CD4-positive, alpha-beta T cell (primary cell): Measurements from ENCODE around the gene FNBP1. TPM values are rescaled to one million over a fixed set of nuclear protein-coding genes. Genes with fewer than 3 reads are reported as not detected.

Experiments used
- ATAC-seq: fragments of 200-7000 bp; cut with Tn5 transposase; one replicate; pipeline ENCODE4 v1.10.0; 2022; ENCODE audit warnings: mild to moderate bottlenecking; ENCODE audit not compliant: poor library complexity
- CTCF ChIA-PET: fragments of 350-600 bp; sonication (Branson Sonifier 250); formaldehyde crosslinking; loops from one replicate; lab custom pipeline; 2021; ENCODE audit warnings: antibody characterized with exemption, inconsistent platforms; lab: Charles Lee
- POLR2A ChIA-PET: fragments of 350-600 bp; sonication (Branson Sonifier 250); formaldehyde crosslinking; loops from one replicate; lab custom pipeline; 2021; ENCODE audit warnings: antibody characterized with exemption, inconsistent platforms; lab: Charles Lee
- DNase-seq, 14 experiments: peaks; one replicate each; pipeline ENCODE4 v3.0.0-alpha.2; 2013 to 2020; ENCODE audit warnings: mixed read lengths in 2 of 14
- H3K27ac ChIP-seq, 2 donors: one replicate each; pipeline versions ENCODE4 v1.5.1 to v1.7.0; 2013; ENCODE audit warnings: low read length in 2 of 2, low read depth in 1 of 2, mild to moderate bottlenecking in 1 of 2
- H3K27me3 ChIP-seq, 2 experiments: 1 replicate in 1 of 2; 2 replicates in 1 of 2; pipeline versions ENCODE4 v1.6.1 to v1.7.0; 2013; ENCODE audit warnings: low read length in 2 of 2, control low read depth in 1 of 2, mild to moderate bottlenecking in 1 of 2, moderate library complexity in 1 of 2; ENCODE audit not compliant: insufficient read depth in 2 of 2, control insufficient read depth in 1 of 2
- H3K36me3 ChIP-seq: one replicate; pipeline ENCODE4 v1.6.1; 2013; ENCODE audit warnings: low read length, control low read depth; ENCODE audit not compliant: insufficient read depth
- H3K4me1 ChIP-seq: one replicate; pipeline ENCODE4 v1.6.1; 2013; ENCODE audit warnings: low read length, control low read depth; ENCODE audit not compliant: insufficient read depth
- H3K4me3 ChIP-seq: one replicate; pipeline ENCODE4 v1.5.1; 2013; ENCODE audit warnings: mild to moderate bottlenecking, low read length, moderate library complexity
- H3K9me3 ChIP-seq, 2 experiments: 1 replicate in 1 of 2; 2 replicates in 1 of 2; pipeline versions ENCODE4 v1.6.1 to v1.7.0; 2013; ENCODE audit warnings: low read length in 2 of 2, mild to moderate bottlenecking in 2 of 2, control low read depth in 1 of 2, moderate library complexity in 1 of 2; ENCODE audit not compliant: control insufficient read depth in 1 of 2, insufficient read depth in 1 of 2
- H3K27ac Mint-ChIP-seq: one replicate; pipeline ENCODE4 v1.8.0; 2020; ENCODE audit warnings: mixed read lengths
- H3K27me3 Mint-ChIP-seq: one replicate; pipeline ENCODE4 v1.8.0; 2021; ENCODE audit warnings: mixed read lengths
- H3K36me3 Mint-ChIP-seq: one replicate; pipeline ENCODE4 v1.8.0; 2021; ENCODE audit warnings: low read depth, mixed read lengths
- H3K4me1 Mint-ChIP-seq: one replicate; pipeline ENCODE4 v1.8.0; 2021; ENCODE audit warnings: low read depth, mixed read lengths
- H3K4me3 Mint-ChIP-seq: one replicate; pipeline ENCODE4 v1.8.0; 2020; ENCODE audit warnings: mild to moderate bottlenecking, mixed read lengths
- H3K9me3 Mint-ChIP-seq: one replicate; pipeline ENCODE4 v1.8.0; 2020; ENCODE audit warnings: mixed read lengths
- CTCF ChIP-seq: fragments of 200-600 bp; IDR thresholded peaks from one replicate; pipeline ENCODE4 v1.8.0; 2022; ENCODE audit warnings: antibody characterized with exemption, mild to moderate bottlenecking
- intact Hi-C, 2 experiments: fragments of 100-400 bp; cut with DNase I in 1 of 2; cut with micrococcal nuclease in 1 of 2; formaldehyde crosslinking; loops; one replicate each; pipeline versions ENCODE4 v1.15.1 to v1.9.0; 2023 to 2025; cut with DNase I, micrococcal nuclease
- total RNA-seq, 174 experiments: library from RNA in 2 of 174; stranded (reverse) in 2 of 174; gene quantifications; one replicate each; pipeline ENCODE4 v1.2.3 and lab custom pipeline; 2021 to 2026

The FNBP1 gene
- total RNA-seq, 2 experiments from 2014 or later: 166 to 181 TPM

GRCh38 chr9:129933185-129934040 is 109.6 kb downstream of the FNBP1 start:
- no peaks in the 10 kb centered on the region for H3K9me3 ChIP-seq
- Mint-ChIP-seq H3K4me1 (peaks cover 64% of the 10 kb centered on the region), H3K27ac (peak overlapping the region; percentile 85), H3K9me3 (no peaks in the 10 kb centered on the region), H3K36me3 (peaks cover 59% of the 10 kb centered on the region), H3K4me3 (peak overlapping the region; percentile 73), H3K27me3 (no peaks in the 10 kb centered on the region)
- DNase-seq (no peak), ATAC-seq (peak; percentile 19)
- ChIA-PET POLR2A (interaction anchor here (1.0 to 3.7 kb wide), 9 partner anchors 9 to 120 kb away, joined by 3 to 25 read pairs (median 8); partner anchors contain the start of gene GPR107), CTCF (interaction anchor here (0.6 to 1.8 kb wide), 4 partner anchors 10 to 167 kb away, joined by 3 to 6 read pairs (median 4); no protein-coding TSS in a partner anchor)
- no peak overlapping the region for H3K4me3 ChIP-seq
- H3K36me3 ChIP-seq: peaks cover 33% of the 10 kb centered on the region
- H3K27ac ChIP-seq: peak overlapping the region; percentile 7 to 56
- H3K4me1 ChIP-seq: peaks cover 50% of the 10 kb centered on the region
- intact Hi-C loops: loop anchor here in 1 of 2 experiments (5.0 kb wide), 1 partner anchor 36 kb away; no protein-coding TSS in a partner anchor
- no peaks in the 10 kb centered on the region for H3K27me3 ChIP-seq
- TF ChIP-seq CTCF: no peak

DNA sequence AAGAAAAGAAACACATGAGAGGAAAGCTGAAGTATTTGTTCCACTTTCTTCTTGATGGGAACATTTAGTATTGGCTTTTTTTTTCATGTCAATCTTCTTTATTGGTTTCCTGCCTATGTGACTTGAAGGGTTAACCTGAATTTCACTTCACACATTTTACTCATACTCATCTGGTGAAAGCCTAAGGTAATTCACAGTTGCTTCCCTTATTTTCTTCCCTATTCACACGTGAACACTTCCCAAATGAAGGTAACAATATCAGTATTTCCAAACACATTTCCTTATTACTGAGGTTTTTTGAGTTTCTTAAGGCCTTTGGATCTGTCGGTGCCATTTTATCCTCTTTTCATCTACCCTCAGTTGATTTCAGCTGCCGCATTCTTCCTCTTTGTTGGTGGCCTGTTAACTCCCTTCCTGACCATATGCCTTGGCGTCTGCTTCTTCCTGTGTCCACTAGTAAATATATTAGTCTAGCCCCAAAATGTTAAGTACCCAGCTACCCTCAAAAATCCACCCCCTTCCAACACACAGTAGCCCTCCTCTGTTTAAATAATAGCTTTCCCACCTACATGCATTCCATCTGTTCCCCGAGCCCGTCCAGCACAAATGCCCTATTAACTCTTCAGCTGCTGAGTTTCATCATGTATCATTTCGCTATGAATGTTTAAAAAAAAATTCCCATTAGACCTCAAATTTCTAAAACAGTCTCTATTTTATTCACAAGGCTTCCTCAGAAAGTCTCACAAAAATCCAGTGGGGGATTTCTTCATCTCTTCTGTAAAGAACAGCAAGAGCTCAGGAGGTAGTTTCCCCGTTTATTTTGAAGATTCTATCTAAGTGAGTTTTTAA is 110.5 kb downstream of the FNBP1 start:
- peaks cover 40% of the 10 kb centered on the region for H3K36me3 ChIP-seq
- CTCF ChIA-PET: interaction anchor here (0.8 to 1.8 kb wide), 4 partner anchors 9 to 47 kb away, joined by 3 to 6 read pairs (median 4); no protein-coding TSS in a partner anchor
- no peak for TF ChIP-seq CTCF
- peak in 2 of 14 experiments; percentile 55 to 57 for DNase-seq
- Mint-ChIP-seq H3K4me1 (peaks cover 59% of the 10 kb centered on the region), H3K9me3 (no peaks in the 10 kb centered on the region), H3K27me3 (no peaks in the 10 kb centered on the region), H3K36me3 (peaks cover 64% of the 10 kb centered on the region), H3K4me3 (peak overlapping the region; percentile 73), H3K27ac (peak overlapping the region; percentile 85)
- no peaks in the 10 kb centered on the region for H3K27me3 ChIP-seq
- H3K27ac ChIP-seq: peak overlapping the region; percentile 3 to 31
- peaks cover 45% of the 10 kb centered on the region for H3K4me1 ChIP-seq
- no peaks in the 10 kb centered on the region for H3K9me3 ChIP-seq
- H3K4me3 ChIP-seq: no peak overlapping the region
- POLR2A ChIA-PET: interaction anchor here (0.6 to 3.7 kb wide), 11 partner anchors 10 to 121 kb away, joined by 3 to 25 read pairs (median 7); partner anchors contain the start of gene GPR107
- intact Hi-C loops: loop anchor here in 1 of 2 experiments (5.0 kb wide), 1 partner anchor 35 kb away; no protein-coding TSS in a partner anchor
- ATAC-seq: peak; percentile 35

DNA sequence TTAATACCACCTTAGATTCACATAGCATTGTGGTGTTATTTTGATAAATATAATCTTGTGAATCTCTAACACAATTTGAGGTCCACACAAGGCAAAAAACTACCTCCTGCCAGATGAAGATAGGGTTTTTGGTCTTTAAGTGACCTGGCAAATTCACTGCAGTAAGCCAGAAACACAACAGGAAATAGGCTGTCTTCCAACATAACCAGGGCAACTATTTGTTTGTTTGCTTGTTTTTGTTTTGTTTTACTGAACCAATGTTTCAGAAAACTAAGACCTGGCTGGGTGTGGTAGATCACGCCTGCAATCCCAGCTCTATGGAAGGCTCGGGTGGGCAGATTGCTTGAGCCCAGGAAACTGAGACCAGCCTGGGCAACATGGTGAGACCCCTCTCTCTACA is 112.2 kb downstream of the FNBP1 start:
- H3K36me3 ChIP-seq: peaks cover 49% of the 10 kb centered on the region
- H3K27me3 ChIP-seq: no peaks in the 10 kb centered on the region
- Mint-ChIP-seq H3K27me3 (no peaks in the 10 kb centered on the region), H3K4me1 (peaks cover 56% of the 10 kb centered on the region), H3K4me3 (no peak overlapping the region), H3K9me3 (no peaks in the 10 kb centered on the region), H3K36me3 (peaks cover 76% of the 10 kb centered on the region), H3K27ac (peak overlapping the region; percentile 79)
- no peak overlapping the region for H3K4me3 ChIP-seq
- intact Hi-C loops: loop anchor here in 1 of 2 experiments (5.0 kb wide), 1 partner anchor 33 kb away; no protein-coding TSS in a partner anchor
- H3K4me1 ChIP-seq: peaks cover 45% of the 10 kb centered on the region
- H3K27ac ChIP-seq: peak overlapping the region in 1 of 2 donors; percentile 13
- no peaks in the 10 kb centered on the region for H3K9me3 ChIP-seq
- no peak for TF ChIP-seq CTCF
- CTCF ChIA-PET: no interaction called here
- peak; percentile 34 for ATAC-seq
- peak in 3 of 14 experiments; percentile 48 to 56 (median 51) for DNase-seq
- POLR2A ChIA-PET: interaction anchor here (1.1 to 3.7 kb wide), 2 partner anchors 32 to 42 kb away, joined by 3 to 18 read pairs; no protein-coding TSS in a partner anchor
